Measurements from ENCODE around the gene NPR3.
"Not testable (repeated sequence)": the region's sequence is repeated elsewhere in the genome, so short reads cannot be mapped to it uniquely, and the experiment has no call there.

Gene NPR3

DNA sequence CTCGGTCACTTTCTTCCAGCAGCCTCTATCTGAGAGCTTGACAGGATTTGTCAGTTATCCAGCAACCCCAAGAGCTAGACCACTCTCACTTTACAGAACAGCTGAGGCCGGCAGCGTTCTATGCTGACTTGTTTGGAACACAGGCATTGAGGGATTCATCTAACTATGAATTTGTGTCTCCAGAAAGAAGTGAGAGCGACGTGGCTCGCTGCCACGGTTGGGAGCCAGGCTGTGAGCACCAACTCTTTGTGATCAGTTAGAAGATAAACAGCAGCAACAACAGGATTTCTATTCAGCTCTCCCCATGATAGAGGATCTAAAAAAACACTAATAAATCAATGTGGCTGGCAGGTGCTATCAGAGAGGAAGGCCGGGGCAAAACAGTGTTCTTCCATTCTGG is 58.6 kb downstream of the NPR3 start:
- no peak for DNase-seq

DNA sequence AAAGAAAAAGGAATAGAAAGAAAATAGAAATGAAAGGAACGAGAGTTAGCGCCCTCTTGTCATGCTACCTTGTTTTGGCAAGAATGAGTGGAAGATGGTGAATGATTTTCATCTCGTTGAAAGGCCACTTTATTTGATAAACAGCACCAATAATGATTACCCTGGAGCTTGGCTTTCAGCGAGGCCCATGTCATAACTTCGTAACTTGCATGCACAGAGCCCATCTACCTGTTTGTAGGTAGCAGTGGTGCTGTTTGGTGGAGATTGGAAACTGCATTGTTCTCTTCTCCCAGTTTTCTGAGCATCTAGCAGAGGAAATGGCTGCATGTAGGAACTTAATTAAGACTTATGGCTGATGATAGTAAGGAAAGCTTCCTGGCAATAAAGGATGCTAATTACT is 59.3 kb downstream of the NPR3 start:
- no peak for DNase-seq

DNA sequence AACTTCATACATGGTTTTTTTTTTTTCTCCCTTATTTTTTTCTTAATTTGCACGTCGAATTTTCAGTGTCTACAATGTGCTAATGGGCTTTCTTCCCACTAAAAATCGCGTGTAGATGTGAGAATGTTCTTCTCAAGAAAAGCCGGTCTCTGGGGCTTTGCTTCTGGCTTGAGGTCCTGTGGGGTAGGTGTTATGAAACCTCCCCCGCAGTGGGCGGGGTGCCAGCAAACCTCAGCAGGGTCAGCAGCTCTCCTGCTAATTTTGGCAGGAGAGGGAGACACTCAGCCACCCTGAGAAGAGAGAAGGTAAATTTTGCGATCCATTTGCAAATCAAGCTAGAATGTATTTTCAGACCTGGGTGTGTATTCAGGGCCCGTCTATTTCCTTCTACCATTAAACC is 59.9 kb downstream of the NPR3 start:
- no peak for DNase-seq

DNA sequence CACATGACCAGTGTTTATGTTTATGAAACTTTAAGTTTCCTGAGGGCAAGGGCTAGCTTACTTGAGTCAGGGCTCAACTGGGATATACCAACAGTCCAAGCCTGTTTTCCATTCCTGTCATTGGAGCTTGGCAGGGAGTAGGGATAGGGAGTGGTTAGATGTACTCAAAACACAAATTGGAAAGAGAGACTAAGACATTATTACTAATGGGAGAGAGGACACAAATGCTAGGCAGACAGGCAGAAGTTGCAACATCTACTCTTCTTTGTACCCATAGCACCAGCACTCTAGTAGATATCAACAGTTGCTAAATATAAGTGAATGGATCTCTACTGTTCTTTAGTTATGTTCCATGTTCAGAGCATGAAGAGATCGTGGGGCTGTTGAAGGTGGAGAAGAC is 62.8 kb downstream of the NPR3 start:
- DNase-seq = no peak

DNA sequence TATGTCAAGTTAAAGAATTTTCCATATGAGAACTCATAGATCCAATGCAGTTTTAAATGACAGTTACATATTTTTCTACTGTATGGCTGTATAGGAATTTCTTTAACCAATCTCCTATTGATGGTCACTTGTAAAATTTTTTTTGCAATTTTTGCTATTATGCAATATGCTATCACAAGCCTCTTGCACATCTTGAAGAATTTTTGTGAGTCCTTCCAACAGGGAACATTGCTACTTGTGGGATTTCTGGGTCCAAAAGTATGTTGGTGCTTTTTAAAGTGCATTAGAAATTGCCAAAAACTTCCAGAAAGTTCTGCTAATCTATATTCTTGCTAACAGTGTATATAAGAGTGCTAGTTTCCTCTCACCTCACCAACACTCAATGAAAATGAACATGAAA is 65.1 kb downstream of the NPR3 start:
- DNase-seq = no peak

DNA sequence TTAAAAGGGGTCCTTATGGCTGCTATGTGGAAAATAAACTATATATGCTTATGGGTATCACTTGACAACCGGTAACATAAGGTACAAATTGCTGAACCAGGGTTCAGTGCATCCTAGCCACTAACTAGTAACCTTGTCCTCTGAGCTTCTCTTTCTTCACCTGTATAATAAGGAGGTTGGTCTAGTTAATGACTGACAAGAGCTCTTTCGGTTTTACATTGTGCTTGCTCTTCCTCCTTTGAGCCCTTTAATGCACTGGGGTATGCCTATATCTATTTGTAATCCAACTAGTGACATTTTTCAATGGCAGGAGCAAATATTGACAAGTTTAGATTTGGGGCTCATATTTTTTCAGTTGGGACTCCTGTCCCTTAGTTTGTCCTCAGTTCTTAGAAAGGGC is 66.1 kb downstream of the NPR3 start:
- no peak for DNase-seq

DNA sequence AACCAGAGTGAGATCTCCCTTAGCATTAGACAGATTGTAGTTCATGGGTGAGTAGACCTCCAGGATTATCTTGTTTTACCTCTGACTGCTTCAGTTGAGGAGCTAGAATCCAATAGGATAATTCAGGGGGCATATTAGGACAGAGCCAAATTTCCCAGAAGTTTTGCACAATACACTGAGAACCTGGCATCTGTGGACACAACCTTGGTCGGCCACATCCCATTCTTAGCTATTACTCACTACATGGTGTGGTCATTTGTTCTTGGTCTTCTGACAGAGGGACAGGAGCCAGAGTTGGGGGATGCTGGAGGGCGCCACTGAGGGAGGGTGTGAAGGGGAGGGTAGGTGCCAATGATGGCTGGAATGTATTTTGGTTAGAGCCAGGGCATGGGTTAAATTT is 66.6 kb downstream of the NPR3 start:
- DNase-seq = no peak

DNA sequence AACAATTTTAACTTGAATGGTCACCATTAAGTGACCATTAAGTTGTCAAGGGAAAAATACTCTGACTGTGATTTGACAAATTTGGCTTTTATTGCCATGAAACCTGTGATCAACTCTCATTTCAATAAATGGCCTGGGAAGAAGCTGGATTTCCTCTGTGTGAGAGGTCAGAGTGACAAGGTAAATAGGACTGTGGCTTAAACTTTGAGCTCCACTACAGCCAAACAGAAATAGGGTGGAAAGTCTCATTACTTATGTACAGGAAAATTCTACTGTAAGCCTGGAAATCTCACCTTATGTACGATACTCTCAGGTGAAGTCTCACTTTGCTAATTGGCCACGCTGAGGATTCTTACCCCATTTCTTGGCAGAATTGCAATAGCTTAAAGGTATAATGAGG is 67.3 kb downstream of the NPR3 start:
- DNase-seq = no peak

DNA sequence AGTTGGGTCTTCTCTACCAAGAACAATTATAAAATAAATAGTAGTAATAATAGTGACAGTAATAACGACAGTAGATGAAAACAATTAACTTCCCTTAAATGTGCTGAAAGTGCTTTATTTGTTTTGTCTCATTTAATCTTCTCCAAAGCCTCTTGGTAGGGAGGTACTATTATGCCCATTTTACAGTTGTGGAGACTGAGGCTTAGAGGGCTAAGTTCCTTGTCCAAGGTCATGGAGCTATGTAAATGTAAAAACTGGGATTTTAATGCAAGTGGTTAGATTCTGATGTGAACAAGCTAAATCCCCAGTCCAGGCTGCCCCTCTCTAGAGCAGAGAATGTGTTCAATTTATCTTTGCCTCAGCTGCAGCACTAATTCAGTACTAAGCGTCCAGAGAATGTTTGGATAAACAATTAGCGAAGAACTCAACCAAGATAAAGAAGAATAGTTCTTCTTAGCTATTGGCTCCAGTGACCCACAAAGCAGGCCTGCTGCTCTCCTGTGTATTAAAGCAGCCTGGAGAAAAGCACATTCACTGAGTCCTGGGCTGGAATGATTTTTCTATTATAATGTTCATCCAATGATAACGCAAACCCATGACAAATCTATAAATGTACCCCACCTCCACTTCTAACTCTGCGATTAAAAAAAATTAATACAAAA is 68.8 kb downstream of the NPR3 start:
- DNase-seq = no peak

DNA sequence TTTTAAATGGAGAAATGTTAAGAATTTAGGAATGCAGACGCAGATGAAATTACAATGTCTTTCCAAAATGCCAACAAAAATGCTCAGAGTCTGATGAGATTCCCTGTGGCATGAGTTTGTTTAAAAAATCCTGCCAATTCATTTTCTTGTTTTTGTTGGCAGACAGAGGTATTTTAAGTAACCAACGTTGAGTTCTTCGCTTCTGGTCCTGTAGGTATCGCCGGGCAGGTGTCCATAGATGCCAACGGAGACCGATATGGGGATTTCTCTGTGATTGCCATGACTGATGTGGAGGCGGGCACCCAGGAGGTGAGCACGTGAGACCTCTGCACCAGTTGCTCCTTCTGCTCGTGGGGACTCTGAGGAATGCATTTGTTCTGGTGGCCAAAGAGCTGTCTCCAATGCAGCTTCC is 69.4 kb downstream of the NPR3 start:
- DNase-seq = no peak

DNA sequence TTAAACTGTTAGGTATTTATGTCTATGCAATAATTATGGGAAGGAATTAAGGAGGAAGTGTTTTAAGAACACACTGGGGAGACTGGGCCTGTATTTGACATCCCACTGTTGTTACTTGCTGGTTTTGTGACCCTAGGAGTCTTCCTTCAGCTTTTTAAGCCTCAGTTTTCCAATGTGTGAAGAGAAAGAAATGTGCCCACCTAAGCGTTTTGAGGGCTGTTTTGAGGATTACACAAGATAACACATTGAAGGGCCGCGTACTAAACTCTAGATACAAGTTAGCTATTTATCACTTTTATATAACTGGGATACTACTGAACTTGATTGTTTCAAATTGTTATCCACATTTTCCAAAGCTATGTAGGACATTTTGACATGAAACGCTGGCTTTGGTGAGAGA is 72.5 kb downstream of the NPR3 start:
- no peak for DNase-seq

DNA sequence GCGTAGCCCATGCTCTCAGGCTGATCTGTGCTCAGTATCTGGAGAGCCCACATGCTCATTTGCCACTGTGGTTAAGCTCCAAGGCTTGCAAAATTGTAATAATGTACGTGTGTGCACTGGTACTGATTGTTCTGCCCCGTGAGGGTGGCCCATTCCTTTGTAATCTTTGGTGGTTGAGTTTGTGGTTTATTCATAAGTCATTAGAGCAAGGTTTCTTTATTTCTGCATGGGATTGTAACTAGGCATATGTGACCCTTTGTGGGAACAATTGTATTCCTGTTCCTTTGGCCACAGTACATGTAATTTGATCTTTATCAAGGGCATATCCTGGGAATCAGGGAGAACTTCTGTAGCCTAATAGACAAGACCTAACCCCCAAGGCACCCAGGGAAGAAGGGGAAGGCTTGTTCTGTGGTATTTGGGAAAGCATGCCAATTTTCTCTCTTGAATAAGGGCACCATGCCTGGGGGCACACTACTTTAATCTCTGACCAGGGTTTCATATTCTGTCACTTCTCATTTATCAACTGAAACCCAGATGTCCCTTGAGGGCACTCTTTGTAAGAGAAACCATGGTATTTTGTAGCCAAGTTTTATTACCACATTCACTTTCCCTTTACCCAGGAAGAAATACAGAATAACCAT is 74.6 kb downstream of the NPR3 start:
- no peak for DNase-seq

DNA sequence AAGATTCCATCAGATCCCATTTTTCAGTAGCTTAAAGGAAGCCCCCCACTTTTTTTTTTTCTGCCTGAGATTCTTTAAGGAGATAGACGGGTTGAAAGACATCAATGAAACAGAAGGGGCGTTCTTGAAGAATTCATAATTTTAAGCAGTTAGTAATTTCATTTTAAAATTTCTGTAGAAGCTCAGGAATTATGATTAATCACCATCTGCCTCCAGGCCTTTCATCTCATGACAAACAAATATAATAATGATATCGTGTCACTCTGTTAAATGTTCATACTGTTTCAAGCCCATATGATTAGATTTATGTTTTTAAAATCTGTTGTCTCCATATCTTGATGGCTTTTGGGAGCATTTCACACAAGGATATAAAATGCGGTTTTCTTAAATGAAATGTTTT is 75.2 kb downstream of the NPR3 start:
- DNase-seq = no peak

DNA sequence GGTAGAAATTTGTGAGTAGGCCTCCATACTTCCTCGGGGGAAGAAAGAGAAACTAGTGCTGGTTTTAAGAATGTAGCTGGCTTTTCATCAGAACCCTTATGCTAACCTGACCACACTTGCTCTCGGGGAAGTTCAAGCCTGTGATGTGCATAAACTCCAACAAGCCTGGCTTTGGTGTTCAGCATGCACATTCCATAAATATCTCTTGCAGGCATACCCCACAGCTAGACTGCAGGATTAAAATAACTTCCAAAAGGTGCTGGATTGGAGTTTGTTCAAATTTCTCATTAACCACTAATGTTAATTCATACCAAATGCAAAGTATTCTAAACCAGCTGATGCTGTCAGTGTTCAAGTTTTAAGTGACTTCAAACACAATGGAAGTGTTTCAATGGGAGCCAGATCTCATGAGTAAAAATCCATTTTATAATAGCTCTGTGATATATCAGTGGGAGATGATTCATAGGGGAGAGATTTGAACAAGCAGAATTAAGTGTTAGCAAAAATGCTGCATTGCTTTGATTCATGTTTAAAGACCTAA is 79.4 kb downstream of the NPR3 start:
- no peak for DNase-seq

DNA sequence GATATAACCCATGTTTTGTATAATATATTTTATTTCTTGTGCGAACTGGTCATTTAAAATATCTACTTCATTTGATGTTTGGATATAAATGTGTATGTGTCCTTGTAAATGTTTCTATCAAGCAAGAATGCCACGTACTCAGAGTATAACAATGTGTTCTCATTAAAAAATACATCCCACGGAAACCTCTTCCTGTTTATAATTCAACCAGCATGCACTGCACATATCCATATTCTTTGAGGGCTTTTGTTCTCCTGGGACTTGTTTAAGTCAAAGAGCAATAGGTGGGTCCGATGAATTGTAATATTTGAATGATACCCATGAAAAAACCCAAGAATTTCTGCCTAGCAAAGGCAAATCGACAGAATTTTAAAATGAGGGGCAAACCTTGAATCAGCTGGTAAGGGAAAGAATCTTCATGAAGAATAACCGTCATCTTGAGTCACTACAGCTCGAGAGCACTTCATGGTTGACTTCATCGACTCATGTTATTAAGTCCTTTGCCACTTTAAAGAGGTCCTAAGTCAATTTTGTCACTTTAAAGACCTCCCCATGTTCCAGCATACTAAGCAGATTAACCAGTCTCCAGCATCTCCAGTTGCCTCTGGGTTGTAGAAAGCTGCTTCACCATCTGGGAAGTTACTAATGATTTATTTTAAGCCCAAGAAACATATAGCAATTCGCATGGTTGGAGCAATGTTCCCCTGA is 80.6 kb downstream of the NPR3 start:
- DNase-seq = no peak

DNA sequence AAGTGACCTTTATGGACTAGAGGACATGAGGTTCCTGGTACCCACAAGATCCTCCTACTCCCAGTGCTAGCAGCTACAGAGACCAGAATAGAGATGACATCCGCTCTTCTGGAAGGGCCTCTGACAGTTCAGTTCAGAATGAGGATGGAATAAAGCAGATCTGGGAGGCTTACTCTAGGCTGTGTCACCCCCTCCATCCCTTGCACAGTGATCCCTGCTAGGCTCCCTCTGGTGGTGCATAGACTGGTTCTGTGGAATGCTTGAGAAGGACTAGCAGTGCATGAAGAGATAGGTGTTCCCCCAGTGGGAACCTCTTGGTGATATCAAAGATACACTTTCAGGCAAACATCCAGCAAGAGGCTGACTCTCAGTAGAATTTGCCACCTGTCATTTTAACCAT is 83.0 kb downstream of the NPR3 start:
- DNase-seq = no peak

DNA sequence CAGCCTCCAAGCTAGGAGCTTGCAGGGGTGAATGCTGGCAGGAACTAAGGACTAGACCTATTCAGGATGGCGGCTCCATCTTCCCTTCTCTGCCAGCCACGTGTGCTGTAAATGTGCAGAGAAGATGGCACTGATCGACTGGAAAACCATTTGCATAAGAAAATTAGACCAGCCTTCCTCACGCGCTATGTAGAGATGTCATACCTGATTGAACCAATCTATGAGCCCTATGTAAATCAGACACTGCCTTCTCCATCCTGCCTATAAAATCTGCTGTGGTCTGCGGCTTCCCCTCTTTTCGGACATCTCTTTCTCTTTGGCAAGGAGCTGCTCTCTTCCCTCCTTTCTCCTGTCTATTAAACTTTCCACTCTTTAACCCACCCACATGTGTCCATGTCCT is 91.6 kb downstream of the NPR3 start:
- no peak for DNase-seq

DNA sequence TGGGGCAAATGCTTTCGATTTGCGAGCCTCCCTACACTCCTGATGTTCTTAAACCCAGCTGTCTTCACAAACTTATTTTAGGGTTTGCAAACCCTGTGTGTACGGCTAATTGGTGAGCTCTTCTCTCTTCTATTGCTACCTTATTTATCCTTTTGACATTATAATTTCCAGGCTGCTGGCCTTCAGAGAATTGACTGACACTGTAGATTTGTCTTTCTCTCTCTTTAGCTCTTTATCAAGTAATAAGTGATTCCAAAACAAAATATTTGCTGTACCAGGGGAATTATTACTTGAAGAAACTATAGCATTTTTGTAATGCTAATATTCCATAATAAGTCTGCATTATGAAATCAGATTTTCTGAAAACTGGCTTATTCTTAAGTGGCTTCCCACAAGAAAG is 92.5 kb downstream of the NPR3 start:
- no peak for DNase-seq

DNA sequence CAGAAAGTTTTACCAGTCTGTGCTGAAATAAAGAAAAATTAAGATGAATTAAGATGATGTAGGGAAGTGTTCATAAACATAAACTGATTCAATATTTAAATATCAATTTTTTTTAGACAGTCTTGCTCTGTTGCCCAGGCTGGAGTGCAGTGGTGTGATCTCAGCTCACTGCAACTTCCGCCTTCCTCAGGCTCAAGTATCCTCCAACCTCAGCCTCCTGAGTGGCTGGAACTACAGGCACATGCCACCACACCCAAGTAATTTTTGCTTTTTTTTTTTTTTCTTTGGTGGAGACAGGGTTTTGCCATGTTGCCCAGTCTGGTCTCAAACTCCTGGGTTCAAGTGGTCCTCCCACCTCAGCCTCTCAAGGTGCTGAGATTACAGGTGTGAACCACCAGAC is 94.3 kb downstream of the NPR3 start:
- DNase-seq = not testable (repeated sequence)

DNA sequence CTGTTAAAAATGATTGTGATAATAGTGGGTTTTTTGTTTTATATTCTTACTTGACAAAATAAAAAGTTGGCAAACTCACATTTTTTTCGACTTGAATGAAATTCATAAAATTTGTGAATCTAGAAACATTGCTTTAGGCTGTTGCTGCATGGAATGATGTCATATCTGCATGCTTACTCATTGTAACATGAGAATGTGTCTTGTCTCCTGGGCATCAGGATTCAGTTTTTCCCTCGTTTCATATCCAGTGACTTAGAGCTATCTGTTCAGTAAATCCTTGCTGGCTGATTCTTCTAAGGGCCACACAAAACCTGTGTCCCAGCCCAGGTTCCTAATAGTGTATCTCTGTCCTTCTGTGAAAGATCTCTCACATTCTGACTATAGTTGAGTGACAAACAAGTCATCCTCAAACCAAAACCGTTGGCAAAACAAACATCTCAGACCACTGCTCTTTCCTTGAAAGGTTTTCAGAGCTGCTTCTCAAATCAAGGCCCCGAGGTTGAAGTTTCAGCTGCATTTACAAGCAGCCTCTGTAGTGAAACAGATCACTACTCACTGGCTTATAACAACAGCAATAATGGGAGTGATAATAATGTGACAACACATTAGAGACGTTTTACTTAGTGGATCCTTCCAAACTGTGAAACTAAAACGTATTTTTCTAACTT is 95.0 kb downstream of the NPR3 start:
- DNase-seq = no peak

DNA sequence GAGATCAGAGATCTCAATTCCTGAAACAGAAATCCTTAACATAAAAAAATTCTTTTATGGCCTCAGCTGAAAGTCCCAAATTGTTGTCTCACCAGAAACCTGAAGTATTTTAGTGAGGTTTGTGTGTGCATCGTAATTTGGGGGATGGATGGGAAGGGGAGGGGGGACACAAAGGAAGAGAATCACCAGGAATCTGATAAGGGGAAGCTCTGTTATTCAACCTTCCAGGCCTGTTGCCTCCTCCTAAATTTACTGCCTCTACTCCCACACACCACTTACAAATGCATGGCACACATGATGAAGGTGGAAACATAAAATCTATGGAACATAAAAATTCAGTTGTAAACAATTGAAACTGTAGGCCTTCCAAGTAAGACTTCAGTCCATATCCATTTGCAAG is 97.7 kb downstream of the NPR3 start:
- no peak for DNase-seq

DNA sequence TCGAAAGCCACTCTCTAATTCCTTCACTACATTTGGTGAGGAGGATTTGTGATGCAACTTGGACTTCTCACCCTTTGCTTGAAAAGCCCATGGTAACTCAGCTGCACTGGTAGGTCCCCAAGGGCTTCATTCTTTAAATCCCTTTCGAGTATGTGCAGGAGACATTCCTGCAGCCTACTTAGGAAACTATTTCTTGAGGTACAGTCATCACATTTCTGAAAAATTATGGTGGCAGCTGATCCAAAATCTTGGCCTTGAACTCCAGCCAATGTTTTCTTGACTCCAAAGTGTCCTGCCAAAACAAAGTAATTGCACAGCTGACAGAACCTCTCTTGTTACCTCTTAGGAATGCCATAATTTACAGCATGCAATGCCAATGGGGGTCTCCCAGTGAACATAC is 99.7 kb downstream of the NPR3 start:
- no peak for DNase-seq

DNA sequence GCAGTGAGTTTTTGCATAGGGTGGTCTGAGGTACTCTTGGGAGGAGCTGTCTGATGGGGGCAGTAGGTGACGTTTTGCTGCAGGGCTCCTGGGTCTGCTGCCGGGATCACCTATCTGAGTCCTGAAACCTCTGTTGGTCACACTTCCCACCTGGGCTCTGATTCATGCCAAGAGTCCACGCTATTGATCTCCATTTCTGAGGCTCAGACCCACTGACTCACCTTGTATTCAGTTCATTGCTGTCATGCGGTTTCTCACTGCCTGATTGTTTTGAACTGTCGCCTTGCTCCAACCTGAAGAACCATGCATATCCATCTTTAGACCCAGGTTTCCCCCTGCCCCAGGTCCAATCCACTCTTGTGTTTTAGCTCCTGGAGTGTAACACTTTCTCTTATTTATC is 101.3 kb downstream of the NPR3 start:
- no peak for DNase-seq

DNA sequence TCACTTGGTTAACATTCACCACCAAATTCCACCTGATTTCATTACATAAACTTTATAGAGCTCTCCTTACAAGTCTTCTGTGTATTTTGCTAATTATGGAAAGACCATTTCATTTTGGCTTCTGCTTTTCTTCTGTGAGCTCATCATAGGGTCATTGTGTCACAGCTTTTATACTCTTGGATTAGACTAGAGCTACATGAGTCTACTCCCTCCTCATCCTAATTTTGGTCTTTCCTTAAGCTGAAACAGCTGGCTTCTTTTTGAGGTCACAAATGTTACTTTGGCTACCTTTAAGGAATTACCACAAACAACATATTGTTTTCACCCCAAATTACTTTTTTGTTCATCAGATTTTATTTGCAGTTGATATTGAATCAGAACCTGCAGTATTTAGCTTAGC is 103.0 kb downstream of the NPR3 start:
- no peak for DNase-seq

Data from hippocampal formation (tissue), 2 donors.